HepG2 (cell line): ENCODE measurements around the gene ALX3. TPM values are rescaled to one million over a fixed set of nuclear protein-coding genes. Genes with fewer than 3 reads are reported as not detected.
"Not testable (repeated sequence)": the region's sequence is repeated elsewhere in the genome, so short reads cannot be mapped to it uniquely, and the experiment has no call there.

Experiments
- ATAC-seq: fragments of 200-7000 bp; cut with Tn5 transposase; 3 replicates; pipeline ENCODE4 v1.9.1; 2020; ENCODE audit warnings: mild to moderate bottlenecking, moderate library complexity
- BruUV-seq: library from RNA; stranded (reverse); fragments of 400-500 nt; replicated peaks from 2 replicates; lab custom pipeline; 2021; lab: Mats Ljungman, UMichigan
- CTCF ChIA-PET: fragments of 300-600 bp; formaldehyde crosslinking; extraction: SDS; loops from one replicate; lab custom pipeline; 2021; ENCODE audit warnings: low total read pairs, inconsistent platforms, low intra/inter-chr PET ratio; lab: Yijun Ruan, JAX
- POLR2A ChIA-PET: fragments of 350-600 bp; sonication (Branson Sonifier 250); formaldehyde crosslinking; loops from one replicate; lab custom pipeline; 2020; ENCODE audit warnings: antibody characterized with exemption, inconsistent platforms; lab: Yijun Ruan, JAX
- DNase-seq: peaks from one replicate; pipeline ENCODE4 v3.0.0-alpha.2; 2015; ENCODE audit warnings: low spot score
- FAIRE-seq: peaks from 3 replicates; lab custom pipeline; 2011; peaks lifted over from hg19 to GRCh38; lab: Jason Lieb, UNC
- H2AFZ ChIP-seq: one replicate; pipeline ENCODE4 v1.6.1; 2011; ENCODE audit warnings: low read length, inconsistent platforms
- H3K27ac ChIP-seq: fragments of 300-600 bp; 3 replicates; pipeline ENCODE4 v1.8.0; 2011; ENCODE audit warnings: mixed run types, mild to moderate bottlenecking, mixed read lengths, low read length, inconsistent platforms; ENCODE audit not compliant: insufficient read depth; ENCODE audit errors: extremely low read length
- H3K27me3 ChIP-seq, 2 experiments: fragments of 200-600 bp in 1 of 2; 2 replicates in 1 of 2; 3 replicates in 1 of 2; pipeline versions ENCODE4 v1.6.0 to v1.8.0; 2011; ENCODE audit warnings: low read length in 2 of 2, mild to moderate bottlenecking in 2 of 2, moderate library complexity in 2 of 2, inconsistent platforms in 1 of 2; ENCODE audit not compliant: insufficient read depth in 2 of 2, control insufficient read depth in 1 of 2
- H3K36me3 ChIP-seq, 2 experiments: fragments of 200-600 bp in 1 of 2; replicated peaks in 1 of 2; 2 replicates in 1 of 2; 3 replicates in 1 of 2; pipeline versions ENCODE4 v1.5.1 to v1.8.0; 2011; ENCODE audit warnings: low read length in 2 of 2, inconsistent platforms in 1 of 2; ENCODE audit not compliant: insufficient read depth in 2 of 2, control insufficient read depth in 1 of 2
- H3K4me1 ChIP-seq: 2 replicates; pipeline ENCODE4 v1.5.1; 2012; ENCODE audit warnings: low read length, inconsistent platforms; ENCODE audit not compliant: insufficient read depth
- H3K4me2 ChIP-seq: 2 replicates; pipeline ENCODE4 v1.6.0; 2011; ENCODE audit warnings: low read depth, low read length, inconsistent platforms
- H3K4me3 ChIP-seq, 3 experiments: fragments of 200-600 bp in 1 of 3; sonication (generic), shearing (Covaris generic) in 1 of 3; replicated peaks in 1 of 3; 2 replicates each; pipeline ENCODE4 v1.5.1; 2011 to 2016; ENCODE audit warnings: low read length in 3 of 3, inconsistent platforms in 2 of 3, low read depth in 2 of 3, mild to moderate bottlenecking in 2 of 3, control low read depth in 1 of 3, mixed read lengths in 1 of 3; ENCODE audit not compliant: insufficient read depth in 1 of 3
- H3K79me2 ChIP-seq: one replicate; pipeline ENCODE4 v1.6.1; 2011; ENCODE audit warnings: low read length, inconsistent platforms; ENCODE audit not compliant: insufficient read depth
- H3K9ac ChIP-seq: 2 replicates; pipeline ENCODE4 v1.6.0; 2011; ENCODE audit warnings: mild to moderate bottlenecking, low read depth, low read length, inconsistent platforms; ENCODE audit not compliant: insufficient read depth
- H3K9me3 ChIP-seq: 2 replicates; pipeline ENCODE4 v1.5.1; 2012; ENCODE audit warnings: mild to moderate bottlenecking, low read length
- H4K20me1 ChIP-seq: 2 replicates; pipeline ENCODE4 v1.6.0; 2011; ENCODE audit warnings: inconsistent platforms, mild to moderate bottlenecking, low read length, moderate library complexity; ENCODE audit not compliant: insufficient read depth
- CEBPB ChIP-seq: IDR thresholded peaks from 2 replicates; pipeline ENCODE4 v1.6.1; 2011; ENCODE audit warnings: low read depth, low read length, improper control_type of control experiment, borderline replicate concordance
- CEBPG ChIP-seq: IDR thresholded peaks from 2 replicates; pipeline ENCODE4 v1.6.1; 2016
- HIC2 ChIP-seq: sonication (generic); formaldehyde crosslinking; IDR thresholded peaks from 2 replicates; pipeline ENCODE4 v1.9.0; 2022; ENCODE audit warnings: low read depth, missing genetic modification reagents
- ZNF124 ChIP-seq: sonication (generic); formaldehyde crosslinking; IDR thresholded peaks from 2 replicates; pipeline ENCODE4 v1.4.0; 2020; ENCODE audit warnings: missing genetic modification reagents
- ZSCAN31 ChIP-seq: sonication (generic); formaldehyde crosslinking; IDR thresholded peaks from 2 replicates; pipeline ENCODE4 v1.5.0; 2020; ENCODE audit warnings: low read depth, mild to moderate bottlenecking, missing genetic modification reagents
- WGBS: methylation state at CpG from one replicate; pipeline ENCODE4 v1.1.6; 2017; ENCODE audit warnings: low lambda C conversion rate; 5-methylcytosine and 5-hydroxymethylcytosine counted together
- in situ Hi-C: cut with HindIII; loops from 2 replicates; pipeline ENCODE4 v1.10.0; 2017; ENCODE audit warnings: low pct_unique_long_range_greater_than_20kb; ENCODE audit not compliant: extremely low pct_ligation_motif_present
- intact Hi-C: fragments of 100-400 bp; cut with micrococcal nuclease; formaldehyde crosslinking; loops from one replicate; pipeline ENCODE4 v1.10.0; 2022; ENCODE audit not compliant: unreplicated experiment
- polyA plus RNA-seq, 8 experiments: library from polyadenylated mRNA; depleted of rRNA in 3 of 8; stranded (reverse) in 7 of 8; unstranded in 1 of 8; fragments of >200 nt; fragmentation: Illumina TruSeq in 4 of 8; extraction: Trizol in 4 of 8; gene quantifications; 2 replicates each; pipeline versions ENCODE4 v1.2.1 to v1.2.3, GENCODE V29; 2011 to 2016; ENCODE audit warnings: low read depth in 4 of 8, missing spikeins in 1 of 8, mixed read lengths in 1 of 8; ENCODE audit not compliant: insufficient read depth in 1 of 8
- total RNA-seq, 5 experiments: library from RNA; depleted of rRNA; stranded (reverse); fragments of >200 nt; fragmentation: Illumina TruSeq; extraction: Trizol; gene quantifications; 2 replicates each; pipeline ENCODE4 v1.2.3, GENCODE V29; 2016; ENCODE audit warnings: low read depth in 1 of 5
- TF ChIP-seq, protein P1 (sequence below): sonication (generic); formaldehyde crosslinking; IDR thresholded peaks from 2 replicates; pipeline ENCODE4 v1.4.0; 2020; ENCODE audit warnings: mild to moderate bottlenecking, missing genetic modification reagents

ALX3 gene
- total and polyA plus RNA-seq, 2 of the 13 experiments (the other 11 are each of a cell fraction or from before 2014, with no cell fraction given): not detected

DNA sequence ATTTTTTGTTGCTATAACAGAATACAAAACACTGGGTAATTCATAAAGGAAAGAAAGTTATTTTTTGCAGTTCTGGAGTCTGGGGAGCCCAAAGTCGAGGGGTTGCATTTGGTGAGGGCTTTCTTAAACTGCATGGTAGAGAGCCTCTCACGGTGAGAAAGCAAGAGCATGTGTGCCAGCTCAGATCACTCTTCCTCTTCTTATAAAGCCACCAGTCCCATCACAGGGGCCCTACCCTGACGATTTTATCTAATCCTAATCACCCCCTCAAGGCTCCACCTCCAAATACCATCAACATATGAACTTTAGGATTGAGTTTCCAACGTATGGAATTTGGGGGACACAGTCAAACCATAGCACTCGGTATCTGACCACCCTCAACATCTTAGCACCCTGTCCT lies 37.1 kb downstream of the ALX3 start:
- ChIA-PET CTCF (no interaction called here), POLR2A (no interaction called here)
- DNase-seq (no peak), ATAC-seq (no peak), FAIRE-seq (no peak)
- H4K20me1 ChIP-seq: peaks cover 4% of the 10 kb centered on the region; the same call in 1 of the 2 replicates
- BruUV-seq: no TSS peak
- peak overlapping the region; percentile 95 for H2AFZ ChIP-seq
- no peak overlapping the region for H3K4me2 ChIP-seq
- peaks cover 38% of the 10 kb centered on the region for H3K4me1 ChIP-seq
- intact Hi-C loops: no loop called here
- in situ Hi-C loops: no loop called here
- TF ChIP-seq HIC2 (CRISPR knock-in tag) (no peak), ZNF124 (CRISPR knock-in tag) (no peak)
- TF ChIP-seq, protein P1, sequence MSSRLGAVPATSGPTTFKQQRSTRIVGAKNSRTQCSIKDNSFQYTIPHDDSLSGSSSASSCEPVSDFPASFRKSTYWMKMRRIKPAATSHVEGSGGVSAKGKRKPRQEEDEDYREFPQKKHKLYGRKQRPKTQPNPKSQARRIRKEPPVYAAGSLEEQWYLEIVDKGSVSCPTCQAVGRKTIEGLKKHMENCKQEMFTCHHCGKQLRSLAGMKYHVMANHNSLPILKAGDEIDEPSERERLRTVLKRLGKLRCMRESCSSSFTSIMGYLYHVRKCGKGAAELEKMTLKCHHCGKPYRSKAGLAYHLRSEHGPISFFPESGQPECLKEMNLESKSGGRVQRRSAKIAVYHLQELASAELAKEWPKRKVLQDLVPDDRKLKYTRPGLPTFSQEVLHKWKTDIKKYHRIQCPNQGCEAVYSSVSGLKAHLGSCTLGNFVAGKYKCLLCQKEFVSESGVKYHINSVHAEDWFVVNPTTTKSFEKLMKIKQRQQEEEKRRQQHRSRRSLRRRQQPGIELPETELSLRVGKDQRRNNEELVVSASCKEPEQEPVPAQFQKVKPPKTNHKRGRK (CRISPR knock-in tag): no peak
- H3K79me2 ChIP-seq: peaks cover 25% of the 10 kb centered on the region
- H3K36me3 ChIP-seq: peaks cover 3 to 4% of the 10 kb centered on the region in 2 experiments; a peak in 2 of 5 replicates
- H3K27ac ChIP-seq: no peak overlapping the region
- H3K4me3 ChIP-seq: no peak overlapping the region; a peak in 1 of 6 replicates
- H3K27me3 ChIP-seq: no peaks in the 10 kb centered on the region
- WGBS: 94% methylated on average over 5 of the region's 5 CpGs
- no peak overlapping the region for H3K9ac ChIP-seq
- H3K9me3 ChIP-seq: no peaks in the 10 kb centered on the region

- in situ Hi-C loops: no loop called here
Measured at GRCh38 chr1:110032327-110032726, 38.1 kb downstream of the ALX3 start.

DNA sequence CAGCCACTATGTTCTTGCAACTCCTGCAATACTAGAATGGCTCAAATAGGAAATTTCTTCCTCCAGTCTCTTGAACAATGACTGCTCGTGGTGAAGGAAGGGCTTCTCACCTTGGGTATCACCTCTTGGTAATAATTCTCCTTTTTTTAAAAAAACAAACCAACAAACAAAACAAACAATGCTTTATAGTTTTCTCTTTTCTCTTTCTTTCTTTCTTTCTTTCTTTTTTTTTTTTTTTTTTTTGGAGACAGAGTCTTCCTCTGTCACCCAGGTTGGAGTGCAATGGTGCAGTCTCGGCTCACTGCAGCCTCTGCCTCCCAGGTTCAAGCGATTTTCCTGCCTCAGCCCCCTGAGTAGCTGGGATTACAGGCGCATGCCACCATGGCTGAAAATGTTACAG lies 39.8 kb downstream of the ALX3 start:
- POLR2A ChIA-PET, H4K20me1 ChIP-seq, H3K9ac ChIP-seq, DNase-seq, H3K27me3 ChIP-seq, H3K36me3 ChIP-seq, CTCF ChIA-PET, in situ Hi-C loops, ATAC-seq, H3K27ac ChIP-seq, H3K9me3 ChIP-seq, FAIRE-seq, BruUV-seq: not testable (repeated sequence)
- Histone ChIP-seq H2AFZ (peak overlapping the region; percentile 65), H3K4me2 (peak overlapping the region; percentile 35; the same call in 1 of the 2 replicates), H3K79me2 (peaks cover 11% of the 10 kb centered on the region), H3K4me1 (peaks cover 28% of the 10 kb centered on the region), H3K4me3 (peak overlapping the region in 1 of 3 experiments; percentile 6; a peak in 1 of 6 replicates)
- WGBS: 68% methylated on average over 4 of the region's 4 CpGs
- intact Hi-C loops: loop anchor here (2.0 kb wide), 1 partner anchor 76 kb away; no protein-coding TSS in a partner anchor

More at GRCh38 chr1:110032327-110032726, 38.1 kb downstream of the ALX3 start:
- Histone ChIP-seq H3K4me2 (no peak overlapping the region), H3K9me3 (no peaks in the 10 kb centered on the region), H3K36me3 (no peaks in the 10 kb centered on the region; a peak in 1 of 5 replicates), H3K4me3 (no peak overlapping the region), H2AFZ (no peak overlapping the region), H3K4me1 (peaks cover 38% of the 10 kb centered on the region), H3K27me3 (no peaks in the 10 kb centered on the region), H3K9ac (no peak overlapping the region), H4K20me1 (peaks cover 4% of the 10 kb centered on the region; the same call in 1 of the 2 replicates), H3K27ac (no peak overlapping the region), H3K79me2 (peaks cover 25% of the 10 kb centered on the region)
- no peak for FAIRE-seq
- no TSS peak for BruUV-seq
- POLR2A ChIA-PET: no interaction called here
- intact Hi-C loops: no loop called here
- no peak for DNase-seq
- 98% methylated on average over 2 of the region's 2 CpGs for WGBS
- no peak for ATAC-seq
- CTCF ChIA-PET: no interaction called here
- TF ChIP-seq CEBPG (CRISPR knock-in tag): peak; percentile 33; the same call in 1 of the 2 replicates
- TF ChIP-seq CEBPB: peak; percentile 91
- TF ChIP-seq ZSCAN31 (CRISPR knock-in tag): no peak
